OCI-LY7 (cell line): ENCODE measurements around the gene TP53BP1. TPM values are rescaled to one million over a fixed set of nuclear protein-coding genes. Genes with fewer than 3 reads are reported as not detected.

Experiments used
- BruUV-seq: library from RNA; stranded (reverse); fragments of 400-500 nt; replicated peaks from 2 replicates; lab custom pipeline; 2021; lab: Mats Ljungman, UMichigan
- CTCF ChIA-PET: fragments of 300-600 bp; sonication (Branson Sonifier 250); formaldehyde crosslinking; loops from one replicate; lab custom pipeline; 2022; ENCODE audit warnings: antibody characterized with exemption; ENCODE audit not compliant: unreplicated experiment; lab: Charles Lee
- POLR2A ChIA-PET: fragments of 300-600 bp; sonication (Branson Sonifier 250); formaldehyde crosslinking; loops from one replicate; lab custom pipeline; 2022; ENCODE audit warnings: antibody characterized with exemption; lab: Charles Lee
- DNase-seq: peaks from one replicate; pipeline ENCODE4 v3.0.0-alpha.2; 2015; ENCODE audit warnings: low spot score
- H2AFZ ChIP-seq: fragments of 200-600 bp; sonication (generic), shearing (Covaris generic); 2 replicates; pipeline ENCODE4 v1.6.1; 2014; ENCODE audit warnings: mild to moderate bottlenecking, antibody characterized with exemption, low read length, moderate library complexity
- H3K27ac ChIP-seq: fragments of 200-600 bp; sonication (generic); 2 replicates; pipeline ENCODE4 v1.5.1; 2014; ENCODE audit warnings: mixed run types, low read depth, mild to moderate bottlenecking, moderate library complexity, low read length, inconsistent platforms; ENCODE audit not compliant: poor library complexity, severe bottlenecking
- H3K36me3 ChIP-seq: fragments of 200-600 bp; sonication (generic); 2 replicates; pipeline ENCODE4 v1.6.1; 2014; ENCODE audit warnings: mild to moderate bottlenecking, antibody characterized with exemption, low read length, moderate library complexity, mixed read lengths; ENCODE audit not compliant: insufficient read depth
- H3K4me1 ChIP-seq: fragments of 200-600 bp; sonication (generic); 2 replicates; pipeline ENCODE4 v1.5.1; 2014; ENCODE audit warnings: mild to moderate bottlenecking, low read length; ENCODE audit not compliant: insufficient read depth, poor library complexity, severe bottlenecking
- H3K4me2 ChIP-seq: fragments of 200-600 bp; sonication (generic); 2 replicates; pipeline ENCODE4 v1.6.1; 2014; ENCODE audit warnings: mild to moderate bottlenecking, low read length
- H3K4me3 ChIP-seq: fragments of 200-600 bp; sonication (generic); 2 replicates; pipeline ENCODE4 v1.5.1; 2014; ENCODE audit warnings: mild to moderate bottlenecking, low read depth, low read length; ENCODE audit not compliant: poor library complexity, severe bottlenecking
- H3K79me2 ChIP-seq: fragments of 200-600 bp; sonication (generic); 2 replicates; pipeline ENCODE4 v1.6.1; 2016; ENCODE audit warnings: low read depth, mild to moderate bottlenecking, low read length, moderate library complexity, mixed read lengths; ENCODE audit not compliant: insufficient read depth
- H3K9me2 ChIP-seq: fragments of 200-600 bp; sonication (generic); 2 replicates; pipeline ENCODE4 v1.6.1; 2016; ENCODE audit warnings: mild to moderate bottlenecking, low read length, mixed read lengths; ENCODE audit not compliant: insufficient read depth
- H3K9me3 ChIP-seq: fragments of 200-600 bp; sonication (generic); 2 replicates; pipeline ENCODE4 v1.6.1; 2014; ENCODE audit warnings: mild to moderate bottlenecking, mixed run types, low read length, mixed read lengths
- H4K20me1 ChIP-seq: fragments of 200-600 bp; sonication (generic); 2 replicates; pipeline ENCODE4 v1.6.1; 2014; ENCODE audit warnings: mild to moderate bottlenecking, antibody characterized with exemption, low read length, moderate library complexity, mixed read lengths; ENCODE audit not compliant: insufficient read depth
- CTCF ChIP-seq: fragments of 200-600 bp; sonication (generic); conservative IDR thresholded peaks from 2 replicates; pipeline ENCODE4 v1.5.1; 2014; ENCODE audit warnings: mild to moderate bottlenecking, antibody characterized with exemption, low read length, moderate library complexity, mixed read lengths
- EZH2phosphoT487 ChIP-seq: fragments of 200-600 bp; sonication (generic); IDR thresholded peaks from 2 replicates; pipeline ENCODE4 v1.6.1; 2018; ENCODE audit warnings: low read depth, borderline replicate concordance, mild to moderate bottlenecking, mixed run types, antibody characterized with exemption, low read length, moderate library complexity, mixed read lengths
- intact Hi-C: fragments of 100-400 bp; cut with micrococcal nuclease; formaldehyde crosslinking; loops from one replicate; pipeline ENCODE4 v1.10.0; 2022; ENCODE audit not compliant: unreplicated experiment
- total RNA-seq, 2 experiments: library from RNA; depleted of rRNA in 1 of 2; stranded (reverse); fragments of >200 nt in 1 of 2; shearing (Covaris generic) in 1 of 2; gene quantifications; 2 replicates each; pipeline ENCODE4 v1.2.3, GENCODE V29; 2014 to 2022

The TP53BP1 gene
- total RNA-seq, 2 experiments from 2014 or later = 51.8 to 69.3 TPM

- BruUV-seq = no TSS peak
- intact Hi-C loops = no loop called here
- ChIA-PET CTCF (no interaction called here), POLR2A (no interaction called here)
- Histone ChIP-seq H2AFZ (no peak overlapping the region), H3K4me1 (no peaks in the 10 kb centered on the region), H3K79me2 (no peaks in the 10 kb centered on the region), H4K20me1 (no peaks in the 10 kb centered on the region), H3K9me2 (no peaks in the 10 kb centered on the region), H3K27ac (no peak overlapping the region), H3K9me3 (no peaks in the 10 kb centered on the region), H3K36me3 (peaks cover 100% of the 10 kb centered on the region), H3K4me2 (no peak overlapping the region), H3K4me3 (no peak overlapping the region)
- TF ChIP-seq CTCF (no peak), EZH2phosphoT487 (no peak)
- no peak for DNase-seq
Measured at GRCh38 chr15:43406808-43407207, 86.1 kb downstream of the TP53BP1 start.

DNA sequence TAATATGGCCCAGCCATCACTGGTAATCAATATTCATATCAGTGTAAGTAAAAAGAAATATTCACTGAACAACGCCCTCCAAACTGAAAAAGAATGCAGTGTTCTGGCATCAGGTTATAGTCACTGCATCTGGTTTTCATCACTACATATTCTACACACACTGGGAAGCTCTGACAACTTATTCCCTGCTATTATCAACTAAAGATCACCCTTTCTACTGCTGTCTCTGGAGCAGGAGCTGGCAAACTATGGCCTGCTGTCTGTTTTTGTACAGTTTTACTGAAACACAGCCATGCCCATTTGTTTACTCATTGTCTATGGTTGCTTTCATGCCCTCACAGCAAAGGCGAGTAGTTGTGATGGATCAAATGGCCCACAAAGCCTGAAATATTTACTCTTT is 86.8 kb downstream of the TP53BP1 start:
- no peak for DNase-seq
- H4K20me1 ChIP-seq = no peaks in the 10 kb centered on the region
- H3K9me3 ChIP-seq = no peaks in the 10 kb centered on the region
- H3K4me3 ChIP-seq = no peak overlapping the region
- H3K27ac ChIP-seq = no peak overlapping the region
- H2AFZ ChIP-seq = no peak overlapping the region
- no peak for TF ChIP-seq CTCF
- no peak for TF ChIP-seq EZH2phosphoT487
- no TSS peak for BruUV-seq
- H3K4me2 ChIP-seq = no peak overlapping the region
- no peaks in the 10 kb centered on the region for H3K4me1 ChIP-seq
- no peaks in the 10 kb centered on the region for H3K9me2 ChIP-seq
- ChIA-PET POLR2A (no interaction called here), CTCF (no interaction called here)
- H3K79me2 ChIP-seq = no peaks in the 10 kb centered on the region
- H3K36me3 ChIP-seq = peaks cover 100% of the 10 kb centered on the region
- intact Hi-C loops = no loop called here

DNA sequence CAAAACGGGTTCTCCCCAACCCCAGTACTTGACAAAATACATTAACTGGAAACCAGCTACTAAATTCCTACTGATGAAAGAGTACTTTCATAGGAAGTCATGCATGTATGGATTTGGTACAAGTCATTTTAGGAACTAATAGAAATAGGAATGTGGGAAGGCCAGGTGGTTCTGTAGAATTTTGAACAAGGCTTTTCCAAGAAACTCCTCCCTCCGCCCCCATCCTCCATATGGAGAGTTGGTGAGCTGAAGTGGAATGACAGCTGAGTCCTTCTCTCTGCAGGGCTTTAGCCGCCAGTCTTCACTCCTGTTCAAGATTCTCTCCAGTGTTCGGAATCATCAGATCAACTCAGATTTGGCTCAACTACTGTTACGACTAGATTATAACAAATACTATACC is 88.8 kb downstream of the TP53BP1 start:
- Histone ChIP-seq H3K4me3 (no peak overlapping the region), H3K27ac (no peak overlapping the region), H2AFZ (no peak overlapping the region), H3K4me2 (no peak overlapping the region), H3K9me2 (no peaks in the 10 kb centered on the region), H3K79me2 (no peaks in the 10 kb centered on the region), H3K4me1 (no peaks in the 10 kb centered on the region), H3K36me3 (peaks cover 99% of the 10 kb centered on the region), H3K9me3 (no peaks in the 10 kb centered on the region), H4K20me1 (no peaks in the 10 kb centered on the region)
- DNase-seq = no peak
- ChIA-PET CTCF (no interaction called here), POLR2A (interaction anchor here (0.5 kb wide), 2 partner anchors 142 to 1174 kb away, joined by 3 read pairs; no protein-coding TSS in a partner anchor)
- TF ChIP-seq EZH2phosphoT487 = no peak
- TF ChIP-seq CTCF = no peak
- BruUV-seq = no TSS peak
- intact Hi-C loops = no loop called here
